ENCODE results near the gene PLCB4.

GRCh38 chr20:9388813-9389161 lies 319.9 kb downstream of the PLCB4 start:
- TF ChIP-seq POLR2AphosphoS5 (IDR thresholded peaks at IDR 0.05; ENCODE audit: low read depth, low read length): no peak
- TF ChIP-seq, protein P1, sequence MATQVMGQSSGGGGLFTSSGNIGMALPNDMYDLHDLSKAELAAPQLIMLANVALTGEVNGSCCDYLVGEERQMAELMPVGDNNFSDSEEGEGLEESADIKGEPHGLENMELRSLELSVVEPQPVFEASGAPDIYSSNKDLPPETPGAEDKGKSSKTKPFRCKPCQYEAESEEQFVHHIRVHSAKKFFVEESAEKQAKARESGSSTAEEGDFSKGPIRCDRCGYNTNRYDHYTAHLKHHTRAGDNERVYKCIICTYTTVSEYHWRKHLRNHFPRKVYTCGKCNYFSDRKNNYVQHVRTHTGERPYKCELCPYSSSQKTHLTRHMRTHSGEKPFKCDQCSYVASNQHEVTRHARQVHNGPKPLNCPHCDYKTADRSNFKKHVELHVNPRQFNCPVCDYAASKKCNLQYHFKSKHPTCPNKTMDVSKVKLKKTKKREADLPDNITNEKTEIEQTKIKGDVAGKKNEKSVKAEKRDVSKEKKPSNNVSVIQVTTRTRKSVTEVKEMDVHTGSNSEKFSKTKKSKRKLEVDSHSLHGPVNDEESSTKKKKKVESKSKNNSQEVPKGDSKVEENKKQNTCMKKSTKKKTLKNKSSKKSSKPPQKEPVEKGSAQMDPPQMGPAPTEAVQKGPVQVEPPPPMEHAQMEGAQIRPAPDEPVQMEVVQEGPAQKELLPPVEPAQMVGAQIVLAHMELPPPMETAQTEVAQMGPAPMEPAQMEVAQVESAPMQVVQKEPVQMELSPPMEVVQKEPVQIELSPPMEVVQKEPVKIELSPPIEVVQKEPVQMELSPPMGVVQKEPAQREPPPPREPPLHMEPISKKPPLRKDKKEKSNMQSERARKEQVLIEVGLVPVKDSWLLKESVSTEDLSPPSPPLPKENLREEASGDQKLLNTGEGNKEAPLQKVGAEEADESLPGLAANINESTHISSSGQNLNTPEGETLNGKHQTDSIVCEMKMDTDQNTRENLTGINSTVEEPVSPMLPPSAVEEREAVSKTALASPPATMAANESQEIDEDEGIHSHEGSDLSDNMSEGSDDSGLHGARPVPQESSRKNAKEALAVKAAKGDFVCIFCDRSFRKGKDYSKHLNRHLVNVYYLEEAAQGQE (IDR thresholded peaks at IDR 0.05; ENCODE audit: insufficient read depth in 1 of 2, low read depth in 2 of 2, low read length in 2 of 2): no peak

Measured in PFSK-1 (cell line).